Measurements from ENCODE around the gene MUSK.

GRCh38 chr9:110782701-110783100 lies 114.1 kb downstream of the MUSK start:
- TF ChIP-seq CTCF (optimal IDR thresholded peaks at IDR 0.05 in 1 of 3, IDR thresholded peaks at IDR 0.05 in 1 of 3, conservative IDR thresholded peaks at IDR 0.05 in 1 of 3; ENCODE audit: extremely low read depth in 1 of 3, insufficient read depth in 2 of 3, low read length in 3 of 3) (no peak), EZH2 (IDR thresholded peaks at IDR 0.05; ENCODE audit: low read length) (no peak)

Data from keratinocyte (primary cell).